Glomerular visceral epithelial cell (primary cell): ENCODE results near the gene PADI1.

Source experiments
- DNase-seq: peaks from one replicate; pipeline ENCODE4 v3.0.0-alpha.2; 2016; ENCODE audit errors: extremely low spot score

PADI1 gene

GRCh38 chr1:17204546-17205440 is at the start of gene PADI1:
PADI1 (plus strand) TSS chr1:17205128; CDS start chr1:17205218, 90 bp downstream.
- no peak for DNase-seq

- DNase-seq = no peak
Observed at GRCh38 chr1:17155257-17155920, 49.5 kb upstream of the PADI1 start.

- no peak for DNase-seq
Observed at GRCh38 chr1:17156108-17156507, 48.8 kb upstream of the PADI1 start.

- peak; percentile 62 for DNase-seq
Observed at GRCh38 chr1:17158961-17159360, 46.0 kb upstream of the PADI1 start.

- no peak for DNase-seq
Observed at GRCh38 chr1:17161137-17161740, 43.7 kb upstream of the PADI1 start.

- no peak for DNase-seq
Observed at GRCh38 chr1:17161926-17162800, 42.8 kb upstream of the PADI1 start.

GRCh38 chr1:17162941-17163340 is 42.0 kb upstream of the PADI1 start:
- peak; percentile 68 for DNase-seq

GRCh38 chr1:17163371-17163770 is 41.6 kb upstream of the PADI1 start:
- DNase-seq = no peak

GRCh38 chr1:17163789-17164666 is 40.9 kb upstream of the PADI1 start:
- DNase-seq = no peak

- no peak for DNase-seq
Observed at GRCh38 chr1:17165823-17166222, 39.1 kb upstream of the PADI1 start.

- peak; percentile 75 for DNase-seq
Observed at GRCh38 chr1:17167041-17167785, 37.7 kb upstream of the PADI1 start.

GRCh38 chr1:17167786-17168090 is 37.2 kb upstream of the PADI1 start:
- DNase-seq = no peak

- peak; percentile 97 for DNase-seq
Observed at GRCh38 chr1:17168091-17168876, 36.6 kb upstream of the PADI1 start.

GRCh38 chr1:17170571-17170970 is 34.4 kb upstream of the PADI1 start:
- no peak for DNase-seq

GRCh38 chr1:17173217-17173616 is 31.7 kb upstream of the PADI1 start:
- DNase-seq = no peak

- no peak for DNase-seq
Observed at GRCh38 chr1:17176306-17177061, 28.4 kb upstream of the PADI1 start.

- peak; percentile 55 for DNase-seq
Observed at GRCh38 chr1:17177651-17178050, 27.3 kb upstream of the PADI1 start.

GRCh38 chr1:17181781-17182464 is 23.0 kb upstream of the PADI1 start:
- no peak for DNase-seq
